Activated CD8-positive, alpha-beta memory T cell treated with anti-CD3 and anti-CD28 coated beads, Interleukin-2, amount 50 U/mL, for 48 hours (primary cell): Measurements from ENCODE around the gene PNN.
"Not testable (repeated sequence)": the region's sequence is repeated elsewhere in the genome, so short reads cannot be mapped to it uniquely, and the experiment has no call there.

ENCODE experiments used
- DNase-seq: peaks from one replicate; pipeline ENCODE4 v3.0.0-alpha.2; 2020

PNN gene

DNA sequence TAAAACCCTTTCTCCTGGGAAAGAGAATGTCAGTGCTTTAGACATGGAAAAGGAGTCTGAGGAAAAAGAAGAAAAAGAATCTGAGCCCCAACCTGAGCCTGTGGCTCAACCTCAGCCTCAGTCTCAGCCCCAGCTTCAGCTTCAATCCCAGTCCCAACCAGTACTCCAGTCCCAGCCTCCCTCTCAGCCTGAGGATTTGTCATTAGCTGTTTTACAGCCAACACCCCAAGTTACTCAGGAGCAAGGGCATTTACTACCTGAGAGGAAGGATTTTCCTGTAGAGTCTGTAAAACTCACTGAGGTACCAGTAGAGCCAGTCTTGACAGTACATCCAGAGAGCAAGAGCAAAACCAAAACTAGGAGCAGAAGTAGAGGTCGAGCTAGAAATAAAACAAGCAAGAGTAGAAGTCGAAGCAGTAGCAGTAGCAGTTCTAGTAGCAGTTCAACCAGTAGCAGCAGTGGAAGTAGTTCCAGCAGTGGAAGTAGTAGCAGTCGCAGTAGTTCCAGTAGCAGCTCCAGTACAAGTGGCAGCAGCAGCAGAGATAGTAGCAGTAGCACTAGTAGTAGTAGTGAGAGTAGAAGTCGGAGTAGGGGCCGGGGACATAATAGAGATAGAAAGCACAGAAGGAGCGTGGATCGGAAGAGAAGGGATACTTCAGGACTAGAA, 6.1 kb downstream of the PNN start:
- DNase-seq: peak; percentile 50

DNA sequence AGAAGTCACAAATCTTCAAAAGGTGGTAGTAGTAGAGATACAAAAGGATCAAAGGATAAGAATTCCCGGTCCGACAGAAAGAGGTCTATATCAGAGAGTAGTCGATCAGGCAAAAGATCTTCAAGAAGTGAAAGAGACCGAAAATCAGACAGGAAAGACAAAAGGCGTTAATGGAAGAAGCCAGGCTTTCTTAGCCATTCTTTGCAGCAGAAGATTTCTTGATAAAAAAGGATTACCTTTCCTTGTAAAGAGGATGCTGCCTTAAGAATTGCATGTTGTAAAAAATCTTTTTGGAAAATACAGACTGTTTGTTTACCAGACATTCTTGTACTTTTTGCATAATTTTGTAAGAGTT, 6.6 kb downstream of the PNN start:
- DNase-seq: no peak

DNA sequence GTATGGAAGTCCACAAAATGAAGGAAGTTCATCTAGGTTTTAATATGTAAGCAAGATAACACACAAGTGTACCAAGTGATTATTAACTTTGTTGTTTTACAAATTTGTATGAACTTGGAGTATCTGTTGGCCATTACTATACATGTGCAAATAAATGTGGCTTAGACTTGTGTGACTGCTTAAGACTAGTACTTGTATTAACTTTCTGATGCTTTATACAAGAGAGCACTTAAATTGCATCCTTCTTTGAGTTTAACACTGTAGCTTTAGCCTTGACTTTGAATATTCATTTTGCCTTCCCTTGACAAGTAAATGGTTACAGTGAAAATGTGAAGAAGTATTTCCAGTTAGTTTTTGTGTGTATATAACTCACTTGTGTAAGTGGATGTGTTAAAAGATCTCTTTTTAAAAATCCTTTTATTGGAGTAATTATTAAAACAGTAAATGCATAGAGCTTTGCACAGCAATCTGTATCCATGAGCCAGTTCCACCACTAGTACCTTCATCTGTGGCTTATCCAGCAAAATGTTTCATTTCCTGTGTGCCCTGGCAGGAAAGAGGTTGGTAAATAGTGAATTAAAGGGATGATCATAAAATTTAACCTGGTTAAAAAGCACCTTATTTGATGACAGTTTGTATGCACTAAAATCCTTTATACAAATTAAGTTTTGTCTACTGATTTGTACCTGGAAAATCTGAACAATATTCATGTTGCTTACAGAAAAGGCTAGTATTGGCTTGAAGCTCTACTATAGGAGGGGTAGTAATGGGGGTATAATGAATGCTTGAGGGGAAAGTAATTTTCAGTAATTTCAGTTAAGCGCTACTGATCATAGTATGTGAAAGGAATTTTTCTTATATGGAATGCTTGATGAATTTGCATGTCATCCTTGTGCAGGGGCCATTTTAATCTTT, 8.0 kb downstream of the PNN start:
- DNase-seq: no peak

DNA sequence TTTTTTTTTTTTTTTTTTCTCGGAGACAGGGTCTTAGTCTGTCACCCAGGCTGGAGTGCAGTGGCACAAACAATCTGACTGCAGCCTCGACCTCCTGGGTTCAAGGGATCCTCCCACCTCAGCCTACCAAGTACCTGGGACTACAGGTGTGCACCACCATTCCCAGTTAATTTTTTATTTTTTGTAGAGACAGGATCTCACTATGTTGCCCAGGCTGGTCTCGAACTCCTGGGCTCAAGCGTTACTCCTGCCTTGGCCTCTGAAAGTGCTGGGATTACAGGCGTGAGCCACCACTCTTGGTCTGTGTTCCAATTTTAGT, 8.6 kb downstream of the PNN start:
- DNase-seq: not testable (repeated sequence)

DNA sequence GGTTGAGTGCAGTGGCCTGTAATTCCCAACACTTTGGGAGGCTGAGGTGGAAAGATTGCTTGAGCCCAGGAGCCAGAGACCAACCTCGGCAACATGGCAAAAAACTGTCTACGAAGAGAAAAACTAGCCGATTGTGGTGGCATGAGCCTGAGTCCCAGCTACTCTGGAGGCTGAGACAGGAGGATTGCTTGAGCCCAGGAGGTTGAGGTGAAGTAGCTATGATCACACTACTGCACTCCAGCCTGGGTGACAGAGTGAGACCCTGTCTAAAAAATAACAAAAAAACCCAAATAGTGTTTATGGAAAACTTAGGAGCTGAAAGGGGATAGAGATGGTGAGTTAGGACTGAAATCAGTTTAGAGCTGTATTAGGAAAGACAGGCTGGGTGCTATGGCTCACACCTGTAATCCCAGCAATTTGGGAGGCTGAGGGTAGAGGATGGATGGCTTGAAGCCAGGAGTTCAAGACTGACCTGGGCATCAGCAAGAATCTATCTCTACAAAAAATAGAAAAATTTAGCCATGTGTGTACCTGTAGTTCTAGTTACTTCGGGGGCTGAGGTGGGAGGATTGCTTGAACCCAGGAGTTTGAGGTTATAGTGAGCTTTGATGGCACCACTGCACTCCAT, 9.7 kb downstream of the PNN start:
- no peak for DNase-seq

DNA sequence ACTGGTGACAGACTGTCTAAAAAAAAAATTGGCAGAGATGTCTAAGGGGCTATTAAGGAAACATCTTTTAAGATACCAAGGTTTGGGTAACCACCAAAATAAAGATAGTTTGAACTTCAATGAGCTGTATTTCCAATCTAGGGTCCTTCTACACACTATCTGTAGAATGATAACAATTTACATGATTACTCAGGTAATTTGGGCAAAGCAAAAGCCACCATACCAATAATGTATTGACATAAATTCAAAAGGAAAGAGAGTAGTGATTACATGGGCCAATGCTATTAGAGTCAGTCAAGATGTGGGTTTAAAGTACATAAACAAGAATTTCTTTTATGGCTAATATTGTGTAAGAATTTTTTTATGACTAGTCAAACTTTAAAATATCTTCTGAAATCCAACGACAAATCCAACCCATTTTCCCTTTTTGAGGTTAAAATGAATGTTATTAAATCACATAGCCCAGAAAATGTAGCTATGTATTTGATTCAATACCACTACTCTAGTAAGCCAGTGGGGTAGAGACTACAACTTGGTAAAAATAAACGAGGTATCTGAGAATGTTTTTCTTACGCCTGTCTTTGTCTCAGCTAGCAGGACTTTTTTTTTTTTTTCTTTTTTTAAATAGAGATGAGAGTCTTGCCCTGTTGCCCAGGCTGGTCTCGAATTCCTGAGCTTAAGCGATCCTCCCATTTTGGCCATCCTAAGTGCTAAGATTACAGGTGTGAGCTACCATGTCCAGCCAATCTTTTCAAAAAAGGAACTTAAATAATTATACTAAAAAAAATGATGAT, 10.4 kb downstream of the PNN start:
- DNase-seq: no peak

DNA sequence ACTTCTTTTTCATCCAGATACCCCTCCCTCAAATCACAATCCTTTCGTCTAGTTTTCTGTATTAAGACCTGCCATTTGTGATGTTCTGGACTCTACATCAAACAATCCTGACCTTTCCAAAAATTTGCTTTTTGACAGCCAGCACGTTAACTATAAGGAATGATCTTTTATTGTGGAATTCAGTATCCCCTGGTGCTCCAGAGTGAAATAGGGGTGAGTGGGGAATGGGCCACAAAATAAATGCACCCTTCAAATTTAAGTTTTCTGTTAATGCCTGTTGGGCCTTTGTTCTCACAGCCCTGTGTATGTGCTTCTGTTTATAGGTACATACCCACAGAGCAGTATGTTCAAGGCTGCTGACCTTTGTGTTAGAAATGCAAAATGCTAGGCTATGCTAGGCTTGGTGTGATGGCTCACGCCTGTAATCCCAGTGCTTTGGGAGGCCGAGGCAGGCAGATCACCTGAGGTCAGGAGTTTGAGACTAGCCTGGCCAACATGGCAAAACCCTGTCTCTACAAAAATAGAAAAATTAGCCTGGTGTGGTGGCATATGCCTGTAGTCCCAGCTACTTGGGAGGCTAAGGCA, 12.0 kb downstream of the PNN start:
- DNase-seq: no peak

DNA sequence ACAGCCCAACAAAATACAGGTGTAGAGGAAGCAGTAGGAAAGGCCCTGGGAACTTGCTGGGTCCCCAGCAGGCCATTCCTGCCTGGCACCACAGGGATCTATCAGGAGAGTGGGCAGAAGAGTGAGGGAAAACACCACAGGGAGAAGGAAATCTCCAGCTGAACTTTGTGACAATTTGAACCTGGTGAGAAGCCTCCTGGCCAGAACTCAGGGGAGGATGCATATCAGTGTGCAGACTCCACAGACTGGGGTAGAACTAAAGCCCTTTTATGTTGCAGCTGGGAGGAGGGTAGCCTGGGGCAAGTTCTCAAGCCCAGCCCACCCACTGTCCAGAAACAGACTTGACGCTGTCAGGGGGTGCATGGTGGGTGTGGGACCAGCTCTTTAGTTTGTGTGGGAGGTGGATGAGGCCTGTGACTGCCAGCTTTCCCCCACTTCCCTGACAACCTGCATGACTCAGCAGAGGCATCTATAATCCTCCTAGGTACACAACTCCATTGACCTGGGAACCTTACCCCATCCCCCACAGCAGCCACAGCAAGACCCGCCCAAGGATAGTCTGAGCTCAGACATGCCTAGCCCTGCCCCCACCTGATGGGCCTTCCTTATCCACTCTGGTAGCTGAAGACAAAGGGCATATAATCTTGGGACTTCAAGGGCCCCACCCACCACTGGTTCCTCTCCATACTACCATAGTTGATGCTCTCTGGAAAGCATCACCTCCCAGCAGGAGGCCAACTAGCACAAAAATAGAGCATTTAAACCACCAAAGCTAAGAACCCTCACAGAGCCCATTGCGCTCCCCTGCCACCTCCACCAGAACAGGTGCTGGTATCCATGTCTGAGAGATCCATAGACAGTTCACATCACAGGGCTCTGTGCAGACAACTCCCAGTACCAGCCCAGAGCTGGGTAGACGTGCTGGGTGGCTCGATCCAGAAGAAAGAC, 28.9 kb downstream of the PNN start:
- no peak for DNase-seq

DNA sequence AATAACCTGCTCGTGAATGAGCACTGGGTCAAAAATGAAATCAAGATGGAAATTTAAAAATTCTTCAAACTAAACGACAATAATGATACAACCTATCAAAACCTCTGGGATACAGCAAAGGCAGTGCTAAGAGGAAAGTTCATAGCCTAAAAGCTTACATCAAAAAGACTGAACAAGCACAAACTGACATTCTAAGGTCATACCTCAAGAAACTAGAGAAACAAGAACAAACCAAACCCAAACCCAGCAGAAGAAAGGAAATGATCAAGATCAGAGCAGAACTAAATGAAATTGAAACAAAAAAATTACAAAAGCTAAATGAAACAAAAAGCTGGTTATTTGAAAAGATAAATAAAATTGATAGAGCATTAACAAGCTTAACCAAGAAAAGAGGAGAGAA, 32.4 kb downstream of the PNN start:
- DNase-seq: not testable (repeated sequence)

DNA sequence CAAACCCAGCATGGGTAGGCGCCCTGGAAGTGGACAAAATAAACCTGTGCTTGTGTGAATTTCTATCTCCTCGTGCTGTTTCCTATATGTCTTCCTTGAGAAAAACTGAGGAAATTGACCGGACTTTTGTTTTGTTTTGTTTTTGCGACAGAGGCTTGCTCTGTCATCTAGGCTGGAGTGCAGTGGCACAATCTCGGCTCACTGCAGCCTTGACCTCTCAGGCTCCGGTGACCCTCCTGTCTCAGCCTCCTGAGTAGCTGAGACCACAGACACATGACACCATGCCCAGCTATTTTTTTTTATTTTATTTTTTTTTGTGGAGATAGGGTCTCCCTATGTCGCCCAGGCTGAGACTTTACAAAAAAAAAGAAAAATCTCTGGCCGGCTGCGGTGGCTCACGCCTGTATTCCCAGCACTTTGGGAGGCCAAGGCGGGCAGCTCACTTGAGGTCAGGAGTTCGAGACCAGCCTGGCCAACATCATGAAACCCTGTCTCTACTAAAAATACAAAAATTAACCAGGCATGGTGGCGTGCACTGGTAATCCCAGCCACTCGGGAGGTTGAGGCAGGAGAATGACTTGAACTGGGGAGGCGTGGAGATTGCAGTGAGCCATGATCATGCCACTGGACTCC, 36.2 kb downstream of the PNN start:
- no peak for DNase-seq

DNA sequence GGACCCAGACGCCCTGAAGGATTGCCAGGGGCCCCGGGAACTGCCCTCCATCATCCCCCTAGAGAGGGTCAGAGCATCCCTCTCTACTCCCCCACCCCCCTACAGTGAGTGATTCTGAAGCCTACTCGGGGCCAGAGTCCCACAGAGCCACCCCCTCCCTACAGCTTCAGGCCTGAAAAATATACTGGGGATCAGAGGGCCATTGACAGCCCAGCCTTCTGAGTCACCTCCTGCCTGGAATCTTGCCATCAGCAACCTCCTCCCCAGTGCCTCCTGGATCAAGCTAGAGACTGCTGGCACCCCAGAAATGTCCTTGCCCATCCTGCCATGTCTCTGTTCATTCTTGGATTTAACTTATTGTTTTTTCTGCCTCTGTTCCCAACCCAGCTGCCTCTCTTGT, 37.0 kb downstream of the PNN start:
- DNase-seq: no peak

DNA sequence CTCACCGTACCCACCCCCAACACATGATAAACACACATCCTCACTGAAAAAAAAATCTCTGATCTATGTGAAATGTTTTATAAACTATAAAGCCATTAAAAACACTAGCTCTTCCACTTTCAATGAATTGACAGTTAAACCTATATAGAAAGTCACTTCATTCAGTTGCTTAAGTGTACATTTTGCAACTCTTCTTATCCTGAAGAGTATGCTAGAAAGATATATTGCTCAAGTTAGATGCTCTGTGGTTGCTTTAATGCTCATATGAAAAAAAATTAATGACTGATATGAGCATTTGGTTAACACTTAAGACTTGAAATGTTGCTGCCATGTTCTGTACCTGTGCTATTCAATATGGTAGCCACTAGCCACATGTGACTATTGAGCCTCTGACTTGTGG, 37.6 kb downstream of the PNN start:
- DNase-seq: no peak

DNA sequence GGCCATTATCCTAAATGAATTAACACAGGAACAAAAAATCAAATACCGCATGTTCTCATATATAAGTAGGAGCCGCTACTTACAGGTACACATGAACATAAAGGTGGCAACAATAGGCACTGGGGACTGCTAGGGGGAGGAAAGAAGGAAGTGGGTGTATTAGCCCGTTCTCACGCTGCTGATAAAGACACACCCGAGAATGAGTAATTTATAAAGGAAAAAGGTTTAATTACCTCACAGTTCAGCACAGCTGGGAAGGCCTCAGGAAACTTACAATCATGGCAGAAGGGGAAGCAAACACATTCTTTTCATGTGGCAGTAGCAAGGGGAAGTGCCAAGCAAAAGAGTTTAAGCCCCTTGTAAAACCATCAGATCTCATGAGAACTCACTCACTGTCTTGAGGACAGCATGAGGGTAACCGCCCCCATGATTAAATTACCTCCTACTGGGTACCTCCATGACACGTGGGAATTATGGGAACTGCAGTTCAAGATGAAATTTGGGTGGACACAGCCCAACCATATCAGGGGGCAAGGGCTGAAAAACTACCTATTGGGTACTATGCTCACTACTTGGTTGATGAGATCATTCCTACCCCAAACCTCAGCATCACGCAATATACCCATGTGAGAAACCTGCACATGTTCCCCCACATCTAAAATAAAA, 42.3 kb downstream of the PNN start:
- DNase-seq: no peak

DNA sequence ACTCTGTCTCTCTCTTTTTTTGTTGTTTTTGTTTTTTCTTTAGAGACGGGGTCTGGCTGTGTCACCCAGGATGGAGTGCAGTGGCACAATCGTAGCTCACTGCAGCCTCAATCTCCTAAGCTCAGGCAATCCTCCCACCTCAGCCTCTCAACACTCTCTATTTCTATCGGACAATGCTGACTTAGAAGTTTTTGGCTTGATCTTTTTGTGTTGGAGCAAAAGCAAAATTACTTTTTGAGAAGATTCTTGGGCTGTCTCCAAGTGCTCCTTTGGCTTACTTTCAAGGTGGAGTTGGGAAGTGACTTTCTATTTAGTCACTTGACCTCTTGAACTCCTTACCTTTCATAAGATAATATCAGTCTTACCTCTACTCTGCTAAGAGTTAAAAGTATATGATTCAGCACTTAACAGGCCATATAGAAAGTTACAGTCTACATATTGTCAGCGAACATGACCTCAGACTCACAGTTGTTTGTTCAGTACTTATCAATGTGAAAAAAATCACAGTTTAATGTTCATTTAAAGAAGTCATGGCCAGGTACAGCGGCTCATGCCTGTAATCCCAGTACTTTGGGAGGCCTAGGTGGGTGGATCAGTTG, 43.2 kb downstream of the PNN start:
- DNase-seq: no peak

DNA sequence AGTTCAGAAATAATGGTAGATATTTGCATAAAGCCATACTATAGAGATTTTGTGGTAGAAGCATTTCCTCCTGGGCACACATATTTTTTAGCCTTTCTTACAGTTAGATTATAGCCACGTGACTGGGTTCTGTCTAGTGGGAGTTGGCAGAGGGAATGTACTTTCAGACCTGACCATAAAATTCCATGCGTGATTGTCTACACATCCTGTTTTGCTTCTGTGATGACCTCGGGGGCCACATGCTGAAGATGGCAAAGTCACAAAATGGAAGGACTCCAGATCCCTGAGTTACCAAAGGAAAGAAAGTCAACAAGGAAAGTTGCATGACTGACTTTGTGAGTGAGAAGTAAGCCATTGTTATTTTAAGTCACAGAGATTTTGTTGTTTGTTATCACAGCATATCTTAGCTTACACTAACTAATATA, 44.0 kb downstream of the PNN start:
- no peak for DNase-seq

DNA sequence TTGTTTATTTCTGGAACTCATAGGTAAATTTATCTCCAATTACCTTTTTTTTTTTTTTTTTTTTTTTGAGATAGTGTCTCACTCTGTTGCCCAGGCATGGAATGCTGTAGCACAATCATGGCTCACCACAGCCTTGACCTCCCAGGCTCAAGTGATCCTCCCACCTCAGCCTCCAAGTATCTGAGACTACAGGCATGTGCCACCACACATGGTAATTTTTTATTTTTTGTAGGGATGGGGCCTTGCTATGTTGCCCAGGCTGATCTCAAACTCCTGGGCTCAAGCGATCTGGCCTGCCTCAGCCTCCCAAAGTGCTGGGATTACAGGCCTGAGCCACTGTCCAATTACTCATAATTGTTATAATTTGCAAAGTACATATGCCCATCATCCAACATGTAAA, 45.4 kb downstream of the PNN start:
- DNase-seq: not testable (repeated sequence)

DNA sequence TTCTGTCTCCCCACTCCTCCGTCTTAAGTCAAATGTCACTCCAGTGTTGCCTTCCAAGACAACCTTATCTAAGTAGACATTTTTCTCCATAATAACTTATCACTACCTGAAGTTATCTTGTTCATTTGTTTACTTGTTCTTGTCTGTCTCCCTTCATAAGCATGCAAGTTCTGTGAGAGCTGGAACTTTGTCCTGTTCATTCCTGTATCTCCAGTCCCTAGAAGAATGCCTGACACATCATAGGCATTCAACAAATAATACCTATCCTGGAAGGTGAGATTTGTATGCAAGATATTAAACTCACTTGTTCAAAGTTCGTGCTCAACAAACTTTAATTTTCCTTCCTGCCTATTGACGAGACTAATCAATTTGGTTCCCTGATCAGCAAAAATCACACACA, 53.0 kb downstream of the PNN start:
- no peak for DNase-seq

DNA sequence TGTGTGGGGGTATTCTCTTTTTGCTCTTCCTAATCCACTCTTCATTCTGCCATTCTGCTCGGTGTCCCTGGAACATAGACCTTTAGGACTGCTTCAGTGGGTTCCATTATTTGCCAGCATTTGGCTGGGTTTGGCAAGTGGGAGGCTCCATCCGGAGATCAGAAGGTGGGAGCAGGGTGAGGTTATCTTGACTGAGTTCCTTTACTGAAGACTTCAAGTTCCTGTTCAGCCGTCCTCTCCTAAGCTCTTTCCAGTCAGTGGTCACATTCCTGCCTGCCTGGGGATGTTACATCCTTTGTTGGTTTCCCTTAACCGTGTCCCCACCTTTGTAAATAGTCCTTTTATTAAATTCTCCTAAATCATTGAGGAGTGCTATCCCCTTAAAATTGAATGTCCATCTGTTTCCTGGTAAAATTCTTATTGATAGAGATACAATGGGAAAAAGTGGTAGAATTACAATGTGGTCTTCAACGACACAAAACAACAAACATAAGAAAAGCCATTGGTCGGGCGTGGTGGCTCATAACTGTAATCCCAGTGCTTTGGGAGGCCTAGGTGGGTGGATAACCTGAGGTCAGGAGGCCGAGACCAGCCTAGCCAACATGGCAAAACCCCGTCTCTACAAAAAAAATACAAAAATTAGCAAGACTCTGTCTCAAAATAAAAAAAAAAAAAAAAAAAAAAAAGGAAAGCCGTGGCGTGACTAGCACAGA, 53.6 kb downstream of the PNN start:
- no peak for DNase-seq

DNA sequence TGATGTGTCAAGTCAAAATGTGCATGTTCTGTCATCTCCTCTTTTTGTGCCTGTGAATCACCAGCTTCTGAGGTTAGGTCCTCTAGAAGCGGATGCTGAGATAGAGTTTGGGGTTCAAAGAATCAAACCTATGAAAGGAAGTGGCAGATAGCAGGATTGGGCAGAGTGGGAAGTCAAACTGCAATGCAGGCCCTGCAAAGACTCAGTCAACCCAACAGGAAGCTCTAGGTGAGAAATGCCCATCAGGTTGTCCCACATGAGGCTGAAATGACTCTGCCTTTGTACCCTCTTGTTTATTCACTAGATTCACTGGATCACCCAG, 54.1 kb downstream of the PNN start:
- DNase-seq: peak; percentile 65

DNA sequence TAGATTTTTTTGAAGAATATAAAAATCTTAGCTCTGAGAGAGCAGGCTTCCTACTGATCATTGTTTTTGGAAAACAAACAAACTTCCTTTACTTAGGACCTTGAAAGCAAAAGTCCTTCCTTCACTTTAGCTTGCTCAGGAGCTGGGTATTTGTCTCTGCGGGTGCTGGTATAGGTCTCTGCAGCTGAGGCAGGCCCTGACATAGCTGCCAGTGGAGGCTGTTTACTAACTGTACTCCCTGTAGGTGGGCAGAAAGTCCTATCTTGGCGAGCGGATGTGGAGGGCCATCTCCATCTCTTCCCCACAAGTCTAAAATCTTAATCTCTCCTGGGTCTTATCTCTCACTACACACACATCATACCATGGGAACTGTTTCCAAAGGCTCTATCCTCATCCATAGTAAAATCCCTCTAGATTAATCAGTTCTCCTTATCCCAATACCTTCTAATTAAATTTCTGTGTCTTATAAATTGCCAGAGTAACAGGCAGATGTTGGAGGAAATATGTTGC, 54.6 kb downstream of the PNN start:
- no peak for DNase-seq
